CD14-positive monocyte (primary cell): ENCODE measurements around the gene ATP6V0E1. TPM values are rescaled to one million over a fixed set of nuclear protein-coding genes. Genes with fewer than 3 reads are reported as not detected.

Source experiments
- DNase-seq, 3 donors: peaks; one replicate each; pipeline ENCODE4 v3.0.0-alpha.2; 2011 to 2022
- H2AFZ ChIP-seq: 2 replicates; pipeline ENCODE4 v1.6.0; 2012; ENCODE audit warnings: mild to moderate bottlenecking, low read depth, low read length, inconsistent platforms; ENCODE audit not compliant: insufficient read depth, poor library complexity, severe bottlenecking
- H3K27ac ChIP-seq, 2 donors: 1 replicate in 1 of 2; 2 replicates in 1 of 2; pipeline ENCODE4 v1.5.1; 2012 to 2013; ENCODE audit warnings: low read length in 2 of 2, control low read depth in 1 of 2, inconsistent platforms in 1 of 2, low read depth in 1 of 2, mild to moderate bottlenecking in 1 of 2
- H3K27me3 ChIP-seq, 2 donors: one replicate each; pipeline versions ENCODE4 v1.6.0 to v1.6.1; 2011 to 2013; ENCODE audit warnings: low read length in 2 of 2; ENCODE audit not compliant: control insufficient read depth in 2 of 2, insufficient read depth in 2 of 2
- H3K36me3 ChIP-seq, 2 donors: replicated peaks in 1 of 2; 1 replicate in 1 of 2; 2 replicates in 1 of 2; pipeline versions ENCODE4 v1.5.1 to v1.6.1; 2012 to 2013; ENCODE audit warnings: low read length in 2 of 2, control low read depth in 1 of 2, inconsistent platforms in 1 of 2, mild to moderate bottlenecking in 1 of 2; ENCODE audit not compliant: insufficient read depth in 2 of 2, control insufficient read depth in 1 of 2
- H3K4me1 ChIP-seq, 2 donors: 1 replicate in 1 of 2; 2 replicates in 1 of 2; pipeline versions ENCODE4 v1.5.1 to v1.6.1; 2012 to 2013; ENCODE audit warnings: low read length in 2 of 2, control low read depth in 1 of 2, inconsistent platforms in 1 of 2, mild to moderate bottlenecking in 1 of 2, moderate library complexity in 1 of 2; ENCODE audit not compliant: insufficient read depth in 2 of 2, control insufficient read depth in 1 of 2
- H3K4me2 ChIP-seq: replicated peaks from 2 replicates; pipeline ENCODE3; 2012; ENCODE audit warnings: low read length, moderate library complexity, mild to moderate bottlenecking; ENCODE audit not compliant: poor library complexity, severe bottlenecking; ENCODE audit errors: extremely low read depth
- H3K4me3 ChIP-seq, 3 experiments: fragments of 200-600 bp in 1 of 3; sonication (generic) in 1 of 3; replicated peaks in 1 of 3; 1 replicate in 2 of 3; 2 replicates in 1 of 3; pipeline ENCODE4 v1.5.1; 2011 to 2013; ENCODE audit warnings: low read length in 3 of 3, mild to moderate bottlenecking in 3 of 3, control low read depth in 2 of 3, low read depth in 2 of 3, inconsistent platforms in 1 of 3, moderate library complexity in 1 of 3
- H3K79me2 ChIP-seq: 2 replicates; pipeline ENCODE4 v1.6.0; 2012; ENCODE audit warnings: mild to moderate bottlenecking, control low read depth, inconsistent platforms, low read length, moderate library complexity; ENCODE audit not compliant: insufficient read depth
- H3K9ac ChIP-seq: 2 replicates; pipeline ENCODE4 v1.6.0; 2017; ENCODE audit warnings: low read length, mild to moderate bottlenecking; ENCODE audit not compliant: insufficient read depth, poor library complexity, severe bottlenecking
- H3K9me3 ChIP-seq, 2 donors: replicated peaks in 1 of 2; 1 replicate in 1 of 2; 2 replicates in 1 of 2; pipeline versions ENCODE4 v1.5.1 to v1.6.1; 2012 to 2013; ENCODE audit warnings: low read length in 2 of 2, control low read depth in 1 of 2; ENCODE audit not compliant: control insufficient read depth in 1 of 2, insufficient read depth in 1 of 2
- H4K20me1 ChIP-seq: 2 replicates; pipeline ENCODE4 v1.6.0; 2012; ENCODE audit warnings: mild to moderate bottlenecking, low read length, control low read depth, moderate library complexity; ENCODE audit not compliant: insufficient read depth
- H3K27ac Mint-ChIP-seq, 7 donors: one replicate each; pipeline ENCODE4 v1.8.0; 2020; ENCODE audit warnings: mild to moderate bottlenecking in 7 of 7, mixed read lengths in 7 of 7, moderate library complexity in 6 of 7, inconsistent platforms in 2 of 7
- H3K27me3 Mint-ChIP-seq, 3 donors: one replicate each; pipeline ENCODE4 v1.8.0; 2021 to 2022; ENCODE audit warnings: low read depth in 3 of 3, mild to moderate bottlenecking in 3 of 3, mixed read lengths in 3 of 3, moderate library complexity in 3 of 3, inconsistent platforms in 1 of 3
- H3K36me3 Mint-ChIP-seq, 2 donors: one replicate each; pipeline ENCODE4 v1.8.0; 2020; ENCODE audit warnings: mixed read lengths in 2 of 2, inconsistent platforms in 1 of 2, mild to moderate bottlenecking in 1 of 2
- H3K4me1 Mint-ChIP-seq: one replicate; pipeline ENCODE4 v1.8.0; 2020; ENCODE audit warnings: mild to moderate bottlenecking, mixed read lengths
- H3K4me3 Mint-ChIP-seq, 2 donors: one replicate each; pipeline ENCODE4 v1.8.0; 2020; ENCODE audit warnings: mild to moderate bottlenecking in 2 of 2, mixed read lengths in 2 of 2, moderate library complexity in 1 of 2
- H3K9me3 Mint-ChIP-seq, 7 donors: one replicate each; pipeline ENCODE4 v1.8.0; 2020 to 2022; ENCODE audit warnings: mixed read lengths in 7 of 7, mild to moderate bottlenecking in 6 of 7, moderate library complexity in 6 of 7, inconsistent platforms in 2 of 7
- CTCF ChIP-seq: fragments of 200-600 bp; IDR thresholded peaks from one replicate; pipeline ENCODE4 v1.8.0; 2022; ENCODE audit warnings: antibody characterized with exemption, mild to moderate bottlenecking
- WGBS: methylation state at CpG from one replicate; pipeline ENCODE4 v1.1.5; 2013; ENCODE audit warnings: missing lambda C conversion rate; ENCODE audit not compliant: insufficient coverage; 5-methylcytosine and 5-hydroxymethylcytosine counted together
- intact Hi-C, 2 donors: fragments of 100-400 bp; cut with micrococcal nuclease; formaldehyde crosslinking; loops; one replicate each; pipeline versions ENCODE4 v1.15.0 to v1.15.1; 2023
- polyA plus RNA-seq, 3 donors: library from polyadenylated mRNA; depleted of rRNA in 1 of 3; unstranded in 2 of 3; stranded (reverse) in 1 of 3; fragments of 300-500 nt in 2 of 3; fragments of >200 nt in 1 of 3; fragmentation: Illumina TruSeq in 2 of 3; gene quantifications; 1 replicate in 2 of 3; 2 replicates in 1 of 3; pipeline ENCODE4 v1.2.3, GENCODE V29; 2012 to 2021

ATP6V0E1 gene
- polyA plus RNA-seq, 3 donors, result 216 to 760 (median 698) TPM

GRCh38 chr5:172959824-172960799 lies 23.5 kb upstream of the ATP6V0E1 start:
- Histone ChIP-seq H3K9ac (peak overlapping the region; percentile 81), H3K4me1 (peaks cover 16 to 24% of the 10 kb centered on the region in 2 donors), H3K36me3 (peaks cover 10 to 23% of the 10 kb centered on the region in 2 donors), H3K4me3 (peak overlapping the region; percentile 67 to 93 (median 85)), H3K27me3 (no peaks in the 10 kb centered on the region), H4K20me1 (no peaks in the 10 kb centered on the region), H3K79me2 (peaks cover 13% of the 10 kb centered on the region), H2AFZ (peak overlapping the region; percentile 88), H3K9me3 (no peaks in the 10 kb centered on the region), H3K4me2 (peak overlapping the region; percentile 82), H3K27ac (peak overlapping the region; percentile 82 to 92)
- Mint-ChIP-seq H3K4me3 (peak overlapping the region; percentile 83 to 97), H3K27ac (peak overlapping the region; percentile 93 to 98 (median 97)), H3K27me3 (peaks cover 0 to 7% (median 2%) of the 10 kb centered on the region in 3 donors), H3K9me3 (peaks cover 0 to 3% (median 0%) of the 10 kb centered on the region in 7 donors), H3K36me3 (peaks cover 24 to 26% of the 10 kb centered on the region in 2 donors), H3K4me1 (peaks cover 19% of the 10 kb centered on the region)
- DNase-seq, result no peak
- WGBS, result 4% methylated on average over 25 of the region's 28 CpGs
- intact Hi-C loops, result loop anchor here in 1 of 2 donors (1.0 kb wide), 1 partner anchor 97 kb away; no protein-coding TSS in a partner anchor
- TF ChIP-seq CTCF, result no peak

- Histone ChIP-seq H3K36me3 (peaks cover 0 to 8% of the 10 kb centered on the region in 2 donors), H3K4me2 (peak overlapping the region; percentile 23), H3K4me3 (peak overlapping the region in 1 of 3 experiments; percentile 10), H3K9me3 (no peaks in the 10 kb centered on the region), H3K27me3 (no peaks in the 10 kb centered on the region), H4K20me1 (no peaks in the 10 kb centered on the region), H3K27ac (peak overlapping the region; percentile 69), H2AFZ (no peak overlapping the region), H3K9ac (no peak overlapping the region), H3K4me1 (peaks cover 25 to 29% of the 10 kb centered on the region in 2 donors), H3K79me2 (no peaks in the 10 kb centered on the region)
- peak in 1 of 3 donors; percentile 37 for DNase-seq
- peak overlapping the region in 1 of 2 donors; percentile 48 for H3K4me3 Mint-ChIP-seq
- TF ChIP-seq CTCF, result no peak
- peak overlapping the region; percentile 85 to 94 (median 91) for H3K27ac Mint-ChIP-seq
- intact Hi-C loops, result loop anchor here in 1 of 2 donors (10.0 kb wide), 1 partner anchor 235 kb away; no protein-coding TSS in a partner anchor
- H3K4me1 Mint-ChIP-seq, result peaks cover 22% of the 10 kb centered on the region
- peaks cover 14 to 15% of the 10 kb centered on the region in 2 donors for H3K36me3 Mint-ChIP-seq
- H3K27me3 Mint-ChIP-seq, result peaks cover 0 to 2% (median 0%) of the 10 kb centered on the region in 3 donors
- 66% methylated on average over 2 of the region's 2 CpGs for WGBS
- peaks cover 0 to 2% (median 0%) of the 10 kb centered on the region in 7 donors for H3K9me3 Mint-ChIP-seq
Observed at GRCh38 chr5:172969921-172970320, 13.7 kb upstream of the ATP6V0E1 start.
